ENCODE data around the gene RFX4.
"Not testable (repeated sequence)": the region's sequence is repeated elsewhere in the genome, so short reads cannot be mapped to it uniquely, and the experiment has no call there.

RFX4 gene

GRCh38 chr12:106690569-106691305 is 107.9 kb downstream of the RFX4 start:
- DNase-seq (ENCODE audit: low spot score) (no peak), ATAC-seq (ENCODE audit: low read depth) (no peak)
- no peak for TF ChIP-seq CTCF (IDR thresholded peaks at IDR 0.05; ENCODE audit: poor library complexity, severe bottlenecking)

GRCh38 chr12:106692033-106692432 is 109.2 kb downstream of the RFX4 start:
- not testable (repeated sequence) for H3K27ac ChIP-seq (ENCODE audit: poor library complexity, severe bottlenecking); H3K4me1 ChIP-seq (ENCODE audit: insufficient read depth, poor library complexity, severe bottlenecking); H3K27me3 ChIP-seq (ENCODE audit: insufficient read depth, poor library complexity, severe bottlenecking); H3K36me3 ChIP-seq (ENCODE audit: low read depth); DNase-seq (ENCODE audit: low spot score); ATAC-seq (ENCODE audit: low read depth); H3K4me3 ChIP-seq (ENCODE audit: severe bottlenecking); H3K9me3 ChIP-seq (ENCODE audit: severe bottlenecking)

More at GRCh38 chr12:106690569-106691305, 107.9 kb downstream of the RFX4 start:
- H3K27ac ChIP-seq (ENCODE audit: poor library complexity, severe bottlenecking) = no peak overlapping the region
- H3K4me1 ChIP-seq (ENCODE audit: insufficient read depth, poor library complexity, severe bottlenecking) = no peaks in the 10 kb centered on the region
- H3K4me3 ChIP-seq (ENCODE audit: severe bottlenecking) = no peak overlapping the region
- no peaks in the 10 kb centered on the region for H3K27me3 ChIP-seq (ENCODE audit: insufficient read depth, poor library complexity, severe bottlenecking)
- H3K36me3 ChIP-seq (ENCODE audit: low read depth) = no peaks in the 10 kb centered on the region
- H3K9me3 ChIP-seq (ENCODE audit: severe bottlenecking) = no peaks in the 10 kb centered on the region

GRCh38 chr12:106692896-106693820 is 110.4 kb downstream of the RFX4 start:
- H3K9me3 ChIP-seq (ENCODE audit: severe bottlenecking) = no peaks in the 10 kb centered on the region
- DNase-seq (ENCODE audit: low spot score) = no peak
- no peak overlapping the region for H3K4me3 ChIP-seq (ENCODE audit: severe bottlenecking)
- H3K27me3 ChIP-seq (ENCODE audit: insufficient read depth, poor library complexity, severe bottlenecking) = no peaks in the 10 kb centered on the region
- TF ChIP-seq CTCF (IDR thresholded peaks at IDR 0.05; ENCODE audit: poor library complexity, severe bottlenecking) = no peak
- H3K36me3 ChIP-seq (ENCODE audit: low read depth) = no peaks in the 10 kb centered on the region
- no peak overlapping the region for H3K27ac ChIP-seq (ENCODE audit: poor library complexity, severe bottlenecking)
- ATAC-seq (ENCODE audit: low read depth) = no peak
- no peaks in the 10 kb centered on the region for H3K4me1 ChIP-seq (ENCODE audit: insufficient read depth, poor library complexity, severe bottlenecking)

- TF ChIP-seq CTCF (IDR thresholded peaks at IDR 0.05; ENCODE audit: poor library complexity, severe bottlenecking) = no peak
- no peak overlapping the region for H3K27ac ChIP-seq (ENCODE audit: poor library complexity, severe bottlenecking)
- H3K27me3 ChIP-seq (ENCODE audit: insufficient read depth, poor library complexity, severe bottlenecking) = no peaks in the 10 kb centered on the region
- DNase-seq (ENCODE audit: low spot score) (no peak), ATAC-seq (ENCODE audit: low read depth) (no peak)
- no peaks in the 10 kb centered on the region for H3K4me1 ChIP-seq (ENCODE audit: insufficient read depth, poor library complexity, severe bottlenecking)
- peaks cover 4% of the 10 kb centered on the region for H3K9me3 ChIP-seq (ENCODE audit: severe bottlenecking)
- H3K36me3 ChIP-seq (ENCODE audit: low read depth) = no peaks in the 10 kb centered on the region
- no peak overlapping the region for H3K4me3 ChIP-seq (ENCODE audit: severe bottlenecking)
Observed at GRCh38 chr12:106696071-106696470, 113.3 kb downstream of the RFX4 start.

- no peak for TF ChIP-seq CTCF (IDR thresholded peaks at IDR 0.05; ENCODE audit: poor library complexity, severe bottlenecking)
- Histone ChIP-seq H3K27ac (ENCODE audit: poor library complexity, severe bottlenecking) (no peak overlapping the region), H3K27me3 (ENCODE audit: insufficient read depth, poor library complexity, severe bottlenecking) (no peaks in the 10 kb centered on the region), H3K9me3 (ENCODE audit: severe bottlenecking) (peaks cover 4% of the 10 kb centered on the region), H3K4me3 (ENCODE audit: severe bottlenecking) (no peak overlapping the region), H3K4me1 (ENCODE audit: insufficient read depth, poor library complexity, severe bottlenecking) (no peaks in the 10 kb centered on the region), H3K36me3 (ENCODE audit: low read depth) (no peaks in the 10 kb centered on the region)
- DNase-seq (ENCODE audit: low spot score) (no peak), ATAC-seq (ENCODE audit: low read depth) (no peak)
Observed at GRCh38 chr12:106696681-106697417, 114.0 kb downstream of the RFX4 start.

All from RWPE2 (cell line).